ENCODE results near the gene LIG1. TPM values are rescaled to one million over a fixed set of nuclear protein-coding genes. Genes with fewer than 3 reads are reported as not detected.

LIG1 gene
- total and polyA plus RNA-seq, 9 of the 15 experiments (the other 6 are each of a cell fraction or from before 2014, with no cell fraction given): 9.6 to 114 (median 71.1) TPM

GRCh38 chr19:48169939-48170803, at the start of gene LIG1, which contains the start of gene ZSWIM9 (continued):
- TF ChIP-seq NR3C1 (CRISPR knock-in tag; IDR thresholded peaks at IDR 0.05) (no peak), EP300 (IDR thresholded peaks at IDR 0.05; ENCODE audit: low read length) (no peak), THAP7 (CRISPR knock-in tag; IDR thresholded peaks at IDR 0.05) (peak; percentile 98), MCM2 (IDR thresholded peaks at IDR 0.05; ENCODE audit: low read depth) (no peak), ZNF282 (CRISPR knock-in tag; IDR thresholded peaks at IDR 0.05) (no peak), MAZ (CRISPR knock-in tag; conservative IDR thresholded peaks at IDR 0.05 in 1 of 2, IDR thresholded peaks at IDR 0.05 in 1 of 2) (peak; percentile 90 to 96)
- TF ChIP-seq, protein P1, sequence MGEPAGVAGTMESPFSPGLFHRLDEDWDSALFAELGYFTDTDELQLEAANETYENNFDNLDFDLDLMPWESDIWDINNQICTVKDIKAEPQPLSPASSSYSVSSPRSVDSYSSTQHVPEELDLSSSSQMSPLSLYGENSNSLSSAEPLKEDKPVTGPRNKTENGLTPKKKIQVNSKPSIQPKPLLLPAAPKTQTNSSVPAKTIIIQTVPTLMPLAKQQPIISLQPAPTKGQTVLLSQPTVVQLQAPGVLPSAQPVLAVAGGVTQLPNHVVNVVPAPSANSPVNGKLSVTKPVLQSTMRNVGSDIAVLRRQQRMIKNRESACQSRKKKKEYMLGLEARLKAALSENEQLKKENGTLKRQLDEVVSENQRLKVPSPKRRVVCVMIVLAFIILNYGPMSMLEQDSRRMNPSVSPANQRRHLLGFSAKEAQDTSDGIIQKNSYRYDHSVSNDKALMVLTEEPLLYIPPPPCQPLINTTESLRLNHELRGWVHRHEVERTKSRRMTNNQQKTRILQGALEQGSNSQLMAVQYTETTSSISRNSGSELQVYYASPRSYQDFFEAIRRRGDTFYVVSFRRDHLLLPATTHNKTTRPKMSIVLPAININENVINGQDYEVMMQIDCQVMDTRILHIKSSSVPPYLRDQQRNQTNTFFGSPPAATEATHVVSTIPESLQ (CRISPR knock-in tag; IDR thresholded peaks at IDR 0.05): no peak; the same call in 1 of the 2 replicates

- ChIA-PET POLR2A (interaction anchor here (0.6 to 1.7 kb wide), 2 partner anchors 14 to 22 kb away, joined by 3 to 6 read pairs; no protein-coding TSS in a partner anchor), CTCF (ENCODE audit: low intra/inter-chr PET ratio) (no interaction called here)
- Histone ChIP-seq H3K9me3 (replicated peaks; ENCODE audit: control insufficient read depth, insufficient read depth, low read depth, low read length) (no peaks in the 10 kb centered on the region), H3K9me1 (ENCODE audit: control insufficient read depth, insufficient read depth, low read length) (no peaks in the 10 kb centered on the region), H2AFZ (ENCODE audit: low read depth, low read length) (no peak overlapping the region), H4K20me1 (replicated peaks; ENCODE audit: control insufficient read depth, insufficient read depth, low read length) (no peaks in the 10 kb centered on the region), H3K4me1 (replicated peaks in 1 of 2; ENCODE audit: control insufficient read depth in 2 of 2, insufficient read depth in 2 of 2, low read length in 2 of 2) (no peaks in the 10 kb centered on the region; a peak in 1 of 5 replicates), H3K36me3 (ENCODE audit: control insufficient read depth, insufficient read depth, low read length) (no peaks in the 10 kb centered on the region), H3K4me3 (no peak overlapping the region), H3K79me2 (ENCODE audit: control insufficient read depth, insufficient read depth, low read length) (no peaks in the 10 kb centered on the region), H3K4me2 (ENCODE audit: insufficient read depth, low read length) (no peak overlapping the region), H3K27ac (ENCODE audit: extremely low read depth, low read depth, low read length) (no peak overlapping the region), H3K27me3 (ENCODE audit: control insufficient read depth in 2 of 2, insufficient read depth in 2 of 2, low read length in 2 of 2) (no peaks in the 10 kb centered on the region), H3K9ac (ENCODE audit: insufficient read depth in 1 of 2, low read depth in 2 of 2, low read length in 2 of 2) (no peak overlapping the region)
- 55% methylated on average over 6 of the region's 6 CpGs for WGBS (ENCODE audit: insufficient coverage, low coverage, missing lambda C conversion rate)
- in situ Hi-C loops (cut with MboI) (no loop called here), intact Hi-C loops (cut with micrococcal nuclease) (no loop called here)
- FAIRE-seq: no peak
- BruUV-seq (replicated peaks): no TSS peak
- no peak for DNase-seq (ENCODE audit: extremely low read depth in 1 of 4, low spot score in 3 of 4)
- TF ChIP-seq ZNF561 (CRISPR knock-in tag; conservative IDR thresholded peaks at IDR 0.05): no peak
- no peak for TF ChIP-seq DIDO1 (tag; IDR thresholded peaks at IDR 0.05; ENCODE audit: low read depth)
- TF ChIP-seq HCFC1 (IDR thresholded peaks at IDR 0.05; ENCODE audit: low read depth, low read length): no peak
- no peak for TF ChIP-seq RB1 (IDR thresholded peaks at IDR 0.05; ENCODE audit: low read depth)
- no peak for TF ChIP-seq MBD2 (IDR thresholded peaks at IDR 0.05; ENCODE audit: borderline replicate concordance, low read depth)
- TF ChIP-seq ZBTB12 (CRISPR knock-in tag; IDR thresholded peaks at IDR 0.05): no peak
- TF ChIP-seq NEUROD1 (IDR thresholded peaks at IDR 0.05; ENCODE audit: borderline replicate concordance, low read depth, low read length, partially characterized antibody): no peak
- no peak for TF ChIP-seq ZNF780A (CRISPR knock-in tag; IDR thresholded peaks at IDR 0.05)
- TF ChIP-seq SNRNP70 (optimal IDR thresholded peaks at IDR 0.05; ENCODE audit: low read depth, low read length): no peak
- TF ChIP-seq RAD21 (CRISPR knock-in tag; conservative IDR thresholded peaks at IDR 0.05 in 1 of 2, IDR thresholded peaks at IDR 0.05 in 1 of 2): no peak
- no peak for ATAC-seq
Observed at GRCh38 chr19:48218997-48219396, 48.9 kb upstream of the LIG1 start.

Data from K562 (cell line).